Neutrophil (primary cell): Measurements from ENCODE around the gene RPL27.
"Not testable (repeated sequence)": the region's sequence is repeated elsewhere in the genome, so short reads cannot be mapped to it uniquely, and the experiment has no call there.

Experiments used
- H3K27ac ChIP-seq: fragments of 200-600 bp; sonication (generic); 2 replicates; pipeline ENCODE4 v1.5.1; 2016; ENCODE audit warnings: mild to moderate bottlenecking, moderate library complexity
- H3K27me3 ChIP-seq: fragments of 200-600 bp; sonication (generic); 2 replicates; pipeline ENCODE4 v1.6.0; 2016; ENCODE audit warnings: mild to moderate bottlenecking
- H3K36me3 ChIP-seq: fragments of 200-600 bp; sonication (generic); 2 replicates; pipeline ENCODE4 v1.5.1; 2017
- H3K4me1 ChIP-seq, 2 experiments: fragments of 200-600 bp in 1 of 2; sonication (generic) in 1 of 2; 1 replicate in 1 of 2; 2 replicates in 1 of 2; pipeline versions ENCODE4 v1.5.1 to v1.6.1; 2013 to 2016; ENCODE audit warnings: low read depth in 1 of 2, low read length in 1 of 2, mild to moderate bottlenecking in 1 of 2, moderate library complexity in 1 of 2; ENCODE audit not compliant: control insufficient read depth in 1 of 2, insufficient read depth in 1 of 2
- H3K4me3 ChIP-seq, 2 experiments: fragments of 200-600 bp in 1 of 2; sonication (generic) in 1 of 2; 1 replicate in 1 of 2; 2 replicates in 1 of 2; pipeline ENCODE4 v1.5.1; 2013 to 2016; ENCODE audit warnings: low read depth in 1 of 2, low read length in 1 of 2, mild to moderate bottlenecking in 1 of 2, moderate library complexity in 1 of 2
- H3K9me3 ChIP-seq: fragments of 200-600 bp; sonication (generic); 2 replicates; pipeline ENCODE4 v1.5.1; 2016
- CTCF ChIP-seq: fragments of 200-600 bp; sonication (generic); IDR thresholded peaks from 2 replicates; pipeline ENCODE4 v1.5.1; 2016; ENCODE audit warnings: antibody characterized with exemption

Gene RPL27

GRCh38 chr17:42969001-42969581 lies 29.1 kb upstream of the RPL27 start:
- Histone ChIP-seq H3K9me3 (no peaks in the 10 kb centered on the region), H3K36me3 (no peaks in the 10 kb centered on the region), H3K4me3 (no peak overlapping the region), H3K27me3 (no peaks in the 10 kb centered on the region), H3K4me1 (peaks cover 5 to 7% of the 10 kb centered on the region in 2 experiments), H3K27ac (no peak overlapping the region)
- TF ChIP-seq CTCF: no peak

GRCh38 chr17:42971589-42971988 lies 26.6 kb upstream of the RPL27 start:
- Histone ChIP-seq H3K4me3 (no peak overlapping the region), H3K4me1 (peaks cover 0 to 3% of the 10 kb centered on the region in 2 experiments), H3K27ac (no peak overlapping the region), H3K9me3 (no peaks in the 10 kb centered on the region), H3K36me3 (no peaks in the 10 kb centered on the region), H3K27me3 (no peaks in the 10 kb centered on the region)
- no peak for TF ChIP-seq CTCF

GRCh38 chr17:42973323-42973722 lies 24.9 kb upstream of the RPL27 start:
- not testable (repeated sequence) for H3K9me3 ChIP-seq, H3K4me1 ChIP-seq, H3K27me3 ChIP-seq, H3K4me3 ChIP-seq, H3K36me3 ChIP-seq, H3K27ac ChIP-seq

GRCh38 chr17:42975265-42975664 lies 23.0 kb upstream of the RPL27 start:
- H3K27me3 ChIP-seq: no peaks in the 10 kb centered on the region
- H3K9me3 ChIP-seq: no peaks in the 10 kb centered on the region
- TF ChIP-seq CTCF: no peak
- no peaks in the 10 kb centered on the region for H3K36me3 ChIP-seq
- no peak overlapping the region for H3K27ac ChIP-seq
- H3K4me1 ChIP-seq: peaks cover 9% of the 10 kb centered on the region in 2 experiments
- H3K4me3 ChIP-seq: no peak overlapping the region

- H3K27ac ChIP-seq, H3K27me3 ChIP-seq, H3K9me3 ChIP-seq, H3K36me3 ChIP-seq, H3K4me3 ChIP-seq: not testable (repeated sequence)
- H3K4me1 ChIP-seq: peaks cover 10 to 11% of the 10 kb centered on the region in 2 experiments
Observed at GRCh38 chr17:42975701-42976100, 22.5 kb upstream of the RPL27 start.

GRCh38 chr17:42979511-42980273 lies 18.5 kb upstream of the RPL27 start, which contains the start of gene PTGES3L:
TSS of gene PTGES3L (minus strand) at chr17:42980080. CDS start at chr17:42980053, 27 bp downstream.
- no peak for TF ChIP-seq CTCF
- peak within 1 kb of the TSS; percentile 99 for H3K27ac ChIP-seq
- peaks cover 44 to 48% of the 10 kb centered on the region in 2 experiments for H3K4me1 ChIP-seq
- no peaks in the 10 kb centered on the region for H3K9me3 ChIP-seq
- no peaks in the 10 kb centered on the region for H3K27me3 ChIP-seq
- peak within 1 kb of the TSS; percentile 85 to 96 for H3K4me3 ChIP-seq
- H3K36me3 ChIP-seq: no peaks in the 10 kb centered on the region
